ENCODE data around the gene CREBL2. TPM values are rescaled to one million over a fixed set of nuclear protein-coding genes. Genes with fewer than 3 reads are reported as not detected.

Gene CREBL2
- total RNA-seq, 1 experiment from 2014 or later = 20.4 TPM

GRCh38 chr12:12682284-12682683 lies 70.6 kb downstream of the CREBL2 start:
- TF ChIP-seq, protein P1, sequence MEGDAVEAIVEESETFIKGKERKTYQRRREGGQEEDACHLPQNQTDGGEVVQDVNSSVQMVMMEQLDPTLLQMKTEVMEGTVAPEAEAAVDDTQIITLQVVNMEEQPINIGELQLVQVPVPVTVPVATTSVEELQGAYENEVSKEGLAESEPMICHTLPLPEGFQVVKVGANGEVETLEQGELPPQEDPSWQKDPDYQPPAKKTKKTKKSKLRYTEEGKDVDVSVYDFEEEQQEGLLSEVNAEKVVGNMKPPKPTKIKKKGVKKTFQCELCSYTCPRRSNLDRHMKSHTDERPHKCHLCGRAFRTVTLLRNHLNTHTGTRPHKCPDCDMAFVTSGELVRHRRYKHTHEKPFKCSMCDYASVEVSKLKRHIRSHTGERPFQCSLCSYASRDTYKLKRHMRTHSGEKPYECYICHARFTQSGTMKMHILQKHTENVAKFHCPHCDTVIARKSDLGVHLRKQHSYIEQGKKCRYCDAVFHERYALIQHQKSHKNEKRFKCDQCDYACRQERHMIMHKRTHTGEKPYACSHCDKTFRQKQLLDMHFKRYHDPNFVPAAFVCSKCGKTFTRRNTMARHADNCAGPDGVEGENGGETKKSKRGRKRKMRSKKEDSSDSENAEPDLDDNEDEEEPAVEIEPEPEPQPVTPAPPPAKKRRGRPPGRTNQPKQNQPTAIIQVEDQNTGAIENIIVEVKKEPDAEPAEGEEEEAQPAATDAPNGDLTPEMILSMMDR (IDR thresholded peaks at IDR 0.05; ENCODE audit: unreplicated experiment) = no peak
- DNase-seq = no peak
- Mint-ChIP-seq H3K9me3 (ENCODE audit: low read depth, unreplicated experiment) (no peaks in the 10 kb centered on the region), H3K36me3 (ENCODE audit: insufficient read depth, unreplicated experiment) (no peaks in the 10 kb centered on the region), H3K4me1 (ENCODE audit: low read depth, unreplicated experiment) (peaks cover 7% of the 10 kb centered on the region), H3K4me3 (ENCODE audit: low read depth, unreplicated experiment) (no peak overlapping the region), H3K27ac (ENCODE audit: unreplicated experiment) (no peak overlapping the region), H3K27me3 (ENCODE audit: unreplicated experiment) (no peaks in the 10 kb centered on the region)
- intact Hi-C loops (cut with micrococcal nuclease; ENCODE audit: unreplicated experiment) = no loop called here
- BruUV-seq (replicated peaks) = no TSS peak
- CTCF ChIA-PET = no interaction called here

DNA sequence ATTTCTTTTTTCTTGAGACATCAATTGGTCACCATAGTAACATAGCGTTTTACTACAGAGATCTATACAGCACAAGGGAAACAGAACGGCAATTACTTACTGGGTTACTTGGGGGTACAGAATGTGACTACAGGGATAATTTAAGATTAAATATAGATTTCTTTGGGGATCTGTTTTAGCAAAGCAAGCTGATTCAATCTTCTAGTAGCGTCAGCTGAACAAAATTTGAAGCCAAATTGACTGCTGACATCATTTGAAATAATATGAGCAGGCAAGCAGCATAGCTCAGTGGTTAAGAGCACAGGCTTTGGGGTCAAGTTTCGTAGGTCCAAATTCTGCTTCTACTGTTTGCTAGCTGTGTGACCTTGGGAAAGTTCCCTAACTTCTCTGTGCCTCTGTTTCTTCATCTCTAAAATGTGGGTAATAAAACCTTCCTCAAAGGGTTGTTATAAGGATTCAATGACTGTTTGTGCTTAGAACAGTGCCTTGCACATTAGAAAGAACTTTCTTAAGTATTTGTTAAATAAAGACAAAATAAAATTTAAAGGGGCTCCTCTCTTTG lies 71.5 kb downstream of the CREBL2 start:
- Mint-ChIP-seq H3K27ac (ENCODE audit: unreplicated experiment) (no peak overlapping the region), H3K4me1 (ENCODE audit: low read depth, unreplicated experiment) (peaks cover 16% of the 10 kb centered on the region), H3K36me3 (ENCODE audit: insufficient read depth, unreplicated experiment) (peaks cover 5% of the 10 kb centered on the region), H3K9me3 (ENCODE audit: low read depth, unreplicated experiment) (no peaks in the 10 kb centered on the region), H3K4me3 (ENCODE audit: low read depth, unreplicated experiment) (no peak overlapping the region), H3K27me3 (ENCODE audit: unreplicated experiment) (no peaks in the 10 kb centered on the region)
- no peak for DNase-seq
- no TSS peak for BruUV-seq (replicated peaks)
- CTCF ChIA-PET = no interaction called here
- TF ChIP-seq, protein P1 (IDR thresholded peaks at IDR 0.05; ENCODE audit: unreplicated experiment) = no peak
- intact Hi-C loops (cut with micrococcal nuclease; ENCODE audit: unreplicated experiment) = no loop called here

DNA sequence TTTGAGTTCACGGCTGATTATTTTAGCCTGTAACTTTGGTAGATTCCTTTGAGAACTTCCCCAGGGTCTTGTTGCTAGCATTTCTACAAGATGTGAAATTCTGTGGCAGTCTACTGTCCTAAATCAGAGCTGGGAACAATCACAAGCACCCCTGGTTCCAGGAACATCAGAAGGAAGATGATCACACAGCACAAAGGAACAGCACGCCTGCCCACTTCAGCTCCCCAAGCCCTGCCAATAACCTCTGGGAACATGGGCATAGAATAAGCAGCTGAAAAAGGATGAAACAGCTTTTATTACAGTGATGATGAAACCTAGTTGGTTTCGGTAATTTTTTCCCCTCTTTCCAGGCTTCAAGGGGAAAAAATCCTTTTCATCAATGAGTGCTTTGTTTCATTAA lies 72.0 kb downstream of the CREBL2 start:
- DNase-seq = no peak
- CTCF ChIA-PET = no interaction called here
- no peak overlapping the region for H3K27ac Mint-ChIP-seq (ENCODE audit: unreplicated experiment)

DNA sequence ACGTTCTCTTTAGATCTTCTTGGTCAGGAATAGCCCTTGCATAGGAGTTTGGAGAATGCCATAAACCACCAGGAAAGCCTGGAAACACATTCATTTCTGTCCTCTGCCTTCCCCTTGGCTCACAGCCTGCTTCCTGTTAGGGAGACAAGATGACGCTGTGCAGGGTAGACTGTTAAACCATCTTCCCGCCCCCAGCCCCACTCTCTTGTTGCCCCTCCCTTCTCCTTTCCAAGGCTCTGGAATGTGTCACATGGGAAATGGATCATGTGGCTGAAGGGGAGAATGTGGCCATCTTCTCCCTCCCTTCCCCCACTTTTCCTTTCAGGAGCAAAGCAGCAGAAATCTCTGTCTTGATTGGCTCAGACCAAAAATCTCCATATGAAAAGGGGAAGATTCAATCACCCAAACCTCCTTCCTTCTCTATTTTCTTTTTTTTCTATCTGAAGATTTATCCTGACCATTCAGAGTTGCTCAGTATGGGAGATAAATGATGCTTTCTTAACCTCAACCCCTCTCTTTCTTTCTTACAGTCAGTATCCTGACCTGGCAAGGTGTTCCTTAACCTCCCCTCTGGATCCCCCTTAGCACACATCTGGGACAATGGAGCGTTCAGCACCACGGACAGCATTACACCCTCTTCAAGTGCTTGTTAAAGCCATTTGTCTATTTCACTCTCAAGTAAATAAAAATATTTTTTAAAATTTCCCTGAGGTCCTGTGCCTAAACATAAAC lies 72.9 kb downstream of the CREBL2 start:
- TF ChIP-seq, protein P1 (IDR thresholded peaks at IDR 0.05; ENCODE audit: unreplicated experiment) = no peak
- Mint-ChIP-seq H3K4me1 (ENCODE audit: low read depth, unreplicated experiment) (peaks cover 27% of the 10 kb centered on the region), H3K36me3 (ENCODE audit: insufficient read depth, unreplicated experiment) (peaks cover 5% of the 10 kb centered on the region), H3K27me3 (ENCODE audit: unreplicated experiment) (no peaks in the 10 kb centered on the region), H3K9me3 (ENCODE audit: low read depth, unreplicated experiment) (no peaks in the 10 kb centered on the region), H3K27ac (ENCODE audit: unreplicated experiment) (no peak overlapping the region), H3K4me3 (ENCODE audit: low read depth, unreplicated experiment) (no peak overlapping the region)
- CTCF ChIA-PET = no interaction called here
- peak; percentile 39 for DNase-seq
- intact Hi-C loops (cut with micrococcal nuclease; ENCODE audit: unreplicated experiment) = no loop called here
- no TSS peak for BruUV-seq (replicated peaks)

More for the DNA sequence above, 72.0 kb downstream of the CREBL2 start:
- H3K4me1 Mint-ChIP-seq (ENCODE audit: low read depth, unreplicated experiment) = peaks cover 21% of the 10 kb centered on the region
- intact Hi-C loops (cut with micrococcal nuclease; ENCODE audit: unreplicated experiment) = no loop called here
- TF ChIP-seq, protein P1 (IDR thresholded peaks at IDR 0.05; ENCODE audit: unreplicated experiment) = no peak
- no peaks in the 10 kb centered on the region for H3K27me3 Mint-ChIP-seq (ENCODE audit: unreplicated experiment)
- H3K36me3 Mint-ChIP-seq (ENCODE audit: insufficient read depth, unreplicated experiment) = peaks cover 5% of the 10 kb centered on the region
- no peaks in the 10 kb centered on the region for H3K9me3 Mint-ChIP-seq (ENCODE audit: low read depth, unreplicated experiment)
- no peak overlapping the region for H3K4me3 Mint-ChIP-seq (ENCODE audit: low read depth, unreplicated experiment)
- BruUV-seq (replicated peaks) = no TSS peak
